ENCODE results near the gene OR2F1. TPM values are rescaled to one million over a fixed set of nuclear protein-coding genes. Genes with fewer than 3 reads are reported as not detected.
"Not testable (repeated sequence)": the region's sequence is repeated elsewhere in the genome, so short reads cannot be mapped to it uniquely, and the experiment has no call there.

The OR2F1 gene
- total and polyA plus RNA-seq, 7 donors = not detected

DNA sequence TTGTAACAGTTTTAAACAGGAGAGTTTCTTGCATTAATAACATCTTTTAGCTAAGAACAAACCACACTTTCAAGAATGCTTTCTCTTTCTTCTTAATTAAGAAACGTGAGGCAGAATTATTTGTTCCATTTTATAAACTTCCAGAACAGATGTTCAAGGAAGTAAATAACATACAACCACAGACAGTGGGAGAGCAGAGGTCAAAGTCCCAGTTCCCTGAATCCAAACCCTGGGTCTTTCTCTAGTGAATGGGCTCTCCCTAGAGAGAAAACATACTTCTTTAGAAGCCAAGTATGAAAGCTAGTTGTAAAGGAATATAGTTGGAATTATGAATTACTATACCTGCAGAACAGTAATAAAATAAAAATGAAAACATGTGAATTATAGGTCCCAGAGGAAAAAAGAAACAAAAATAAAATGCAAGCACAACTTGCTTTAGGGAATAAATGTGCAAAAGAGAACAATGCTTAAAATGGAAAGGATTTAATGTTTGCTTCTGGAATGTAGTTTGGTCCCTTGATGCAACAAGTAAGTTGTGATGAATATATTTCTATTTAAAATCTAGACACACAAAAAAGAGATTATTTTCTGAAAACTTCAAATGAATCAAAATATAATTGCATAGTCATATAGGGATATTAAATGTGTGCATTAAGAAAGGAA is 51.5 kb downstream of the OR2F1 start:
- WGBS, 3 donors = 21 to 41% (median 28%) methylated on average over 1 of the region's 1 CpG
- no peaks in the 10 kb centered on the region for H3K36me3 ChIP-seq (ENCODE audit: insufficient read depth in 1 of 2, low read depth in 1 of 2)
- intact Hi-C loops (cut with DNase I) = no loop called here
- no peaks in the 10 kb centered on the region for H3K9me3 ChIP-seq
- DNase-seq = no peak
- no peak for TF ChIP-seq CTCF (IDR thresholded peaks at IDR 0.05)
- no peaks in the 10 kb centered on the region for H3K4me1 ChIP-seq
- no peak for ATAC-seq
- no peak overlapping the region for H3K27ac ChIP-seq
- H3K27me3 ChIP-seq (ENCODE audit: insufficient read depth in 3 of 3, low read length in 2 of 3) = no peaks in the 10 kb centered on the region
- H3K4me3 ChIP-seq = no peak overlapping the region

DNA sequence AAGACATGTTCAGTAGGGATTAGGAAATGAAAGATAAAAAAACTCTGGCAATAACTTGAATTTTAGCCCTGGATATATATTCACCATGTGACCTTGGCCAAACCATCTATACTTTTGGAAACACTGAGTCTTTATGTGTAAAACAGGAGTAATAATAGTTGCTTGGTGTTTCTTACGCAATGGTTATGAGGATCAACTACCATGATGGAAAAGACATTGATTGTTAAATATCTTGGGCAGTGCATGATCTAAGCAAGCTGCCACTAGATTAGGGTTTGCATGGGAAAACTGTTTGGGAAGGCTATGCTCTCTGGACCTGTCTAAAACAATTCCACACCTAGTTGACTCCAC is 52.0 kb downstream of the OR2F1 start:
- H3K27me3 ChIP-seq (ENCODE audit: insufficient read depth in 3 of 3, low read length in 2 of 3) = no peaks in the 10 kb centered on the region
- H3K36me3 ChIP-seq (ENCODE audit: insufficient read depth in 1 of 2, low read depth in 1 of 2) = no peaks in the 10 kb centered on the region
- no peak for ATAC-seq
- no peak for DNase-seq
- no peak overlapping the region for H3K27ac ChIP-seq
- intact Hi-C loops (cut with DNase I) = no loop called here
- H3K4me3 ChIP-seq = no peak overlapping the region
- H3K9me3 ChIP-seq = no peaks in the 10 kb centered on the region
- H3K4me1 ChIP-seq = no peaks in the 10 kb centered on the region
- TF ChIP-seq CTCF (IDR thresholded peaks at IDR 0.05) = no peak
- 83 to 93% (median 88%) methylated on average over 1 of the region's 1 CpG for WGBS, 3 donors

DNA sequence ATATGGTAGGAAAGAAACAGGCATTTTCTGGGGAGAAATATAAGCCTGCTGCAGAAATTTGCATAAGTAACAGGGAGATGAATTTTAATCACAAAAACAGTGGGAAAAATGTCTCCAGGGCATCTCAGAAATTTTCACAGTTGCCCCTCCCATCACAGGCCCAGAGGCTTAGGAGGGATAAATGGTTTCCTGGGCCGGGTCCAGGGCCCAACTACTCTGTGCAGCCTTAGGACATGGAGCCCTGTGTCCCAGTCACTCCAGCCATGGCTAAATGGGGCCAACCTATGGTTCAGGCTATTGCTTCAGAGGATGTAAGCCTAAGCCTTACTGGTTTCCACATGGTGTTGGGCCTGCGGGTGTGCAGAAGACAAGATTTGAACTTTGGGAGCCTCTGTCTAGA is 54.7 kb downstream of the OR2F1 start:
- H3K9me3 ChIP-seq = no peaks in the 10 kb centered on the region
- WGBS, 3 donors = 73 to 87% (median 85%) methylated on average over 2 of the region's 2 CpGs
- no peak for TF ChIP-seq CTCF (IDR thresholded peaks at IDR 0.05)
- no peaks in the 10 kb centered on the region for H3K4me1 ChIP-seq
- H3K36me3 ChIP-seq (ENCODE audit: insufficient read depth in 1 of 2, low read depth in 1 of 2) = no peaks in the 10 kb centered on the region
- no peak for ATAC-seq
- H3K27me3 ChIP-seq (ENCODE audit: insufficient read depth in 3 of 3, low read length in 2 of 3) = no peaks in the 10 kb centered on the region
- no peak overlapping the region for H3K27ac ChIP-seq
- no peak for DNase-seq
- H3K4me3 ChIP-seq = no peak overlapping the region
- intact Hi-C loops (cut with DNase I) = no loop called here

DNA sequence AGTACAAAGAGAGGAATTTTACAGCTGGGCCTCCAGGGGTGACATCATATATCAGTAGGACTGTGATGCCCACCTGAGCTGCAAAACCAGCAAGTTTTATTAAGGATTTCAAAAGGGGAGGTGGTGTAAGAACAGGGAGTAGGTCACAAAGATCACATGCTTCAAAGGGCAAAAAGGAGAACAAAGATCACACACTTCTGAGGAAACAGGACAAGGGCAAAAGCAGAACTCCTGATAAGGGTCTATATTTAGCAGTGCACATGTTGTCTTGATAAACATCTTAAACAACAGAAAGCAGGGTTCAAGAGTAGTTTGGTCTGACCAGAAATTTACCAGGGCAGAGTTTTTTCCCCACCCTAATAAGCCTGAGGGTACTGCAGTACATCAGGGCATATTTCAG is 55.4 kb downstream of the OR2F1 start:
- intact Hi-C loops (cut with DNase I); H3K27ac ChIP-seq; H3K36me3 ChIP-seq (ENCODE audit: insufficient read depth in 1 of 2, low read depth in 1 of 2); H3K4me1 ChIP-seq; H3K4me3 ChIP-seq; ATAC-seq; H3K27me3 ChIP-seq (ENCODE audit: insufficient read depth in 3 of 3, low read length in 2 of 3); DNase-seq; H3K9me3 ChIP-seq: not testable (repeated sequence)

- H3K27me3 ChIP-seq (ENCODE audit: insufficient read depth in 3 of 3, low read length in 2 of 3); H3K27ac ChIP-seq; intact Hi-C loops (cut with DNase I); H3K4me1 ChIP-seq; H3K9me3 ChIP-seq; H3K36me3 ChIP-seq (ENCODE audit: insufficient read depth in 1 of 2, low read depth in 1 of 2); DNase-seq; ATAC-seq; H3K4me3 ChIP-seq: not testable (repeated sequence)
- 26 to 50% (median 39%) methylated on average over 1 of the region's 1 CpG for WGBS, 3 donors
These were observed 56.2 kb downstream of the OR2F1 start for GRCh38 chr7:144010821-144011220.
